RPMI8226 (cell line): ENCODE measurements around the gene TMEM250.
A peak's percentile ranks its signal among the peaks of the same experiment; 100 is the strongest.
"Not testable (repeated sequence)": the region's sequence is repeated elsewhere in the genome, so short reads cannot be mapped to it uniquely, and the experiment has no call there.

Experiments used
- DNase-seq: peaks from one replicate; pipeline ENCODE4 v3.0.0-alpha.2; 2015

The TMEM250 gene

GRCh38 chr9:136110082-136111061 is 8.3 kb downstream of the TMEM250 start:
- peak; percentile 90 for DNase-seq

- peak; percentile 99 for DNase-seq
Observed at GRCh38 chr9:136109351-136110081, 9.2 kb downstream of the TMEM250 start.

- no peak for DNase-seq
Observed at GRCh38 chr9:136108648-136109266, 9.9 kb downstream of the TMEM250 start.

DNA sequence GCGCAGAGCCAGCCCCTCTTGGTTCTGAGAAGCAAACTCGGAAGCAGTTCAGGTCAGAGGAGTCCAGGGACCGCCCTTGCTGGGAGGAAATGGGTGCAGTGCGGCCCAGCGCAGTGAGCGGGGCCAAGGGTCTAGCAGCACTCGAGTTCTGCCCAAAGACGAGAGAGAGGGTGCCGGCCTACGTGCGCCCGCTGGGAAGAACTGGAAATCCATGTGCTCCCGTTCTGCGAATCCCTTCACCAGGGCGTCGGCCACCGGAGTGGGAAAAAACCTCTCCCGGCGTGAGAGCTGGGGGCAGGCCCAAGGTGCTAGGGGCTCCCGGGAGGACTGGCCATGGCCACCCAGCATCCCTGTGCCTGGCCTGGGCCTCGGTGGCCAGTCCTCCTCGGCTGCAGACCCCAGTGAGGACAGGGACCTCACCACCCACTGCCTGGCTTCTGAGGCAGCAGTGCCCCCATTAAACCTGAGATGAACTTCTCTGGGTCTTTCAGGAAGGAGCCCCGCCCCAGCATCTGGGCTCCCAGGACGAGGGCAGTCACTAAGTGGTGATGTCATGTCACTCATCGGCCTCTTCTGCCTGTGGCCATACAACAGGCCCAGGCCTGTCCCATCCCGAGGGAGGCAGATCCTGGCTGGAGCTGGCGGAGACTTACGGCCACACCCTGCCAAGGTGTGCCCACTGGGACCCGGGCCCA is 10.6 kb downstream of the TMEM250 start:
- no peak for DNase-seq

- peak; percentile 53 for DNase-seq
Observed at GRCh38 chr9:136107155-136107952, 11.3 kb downstream of the TMEM250 start.

DNA sequence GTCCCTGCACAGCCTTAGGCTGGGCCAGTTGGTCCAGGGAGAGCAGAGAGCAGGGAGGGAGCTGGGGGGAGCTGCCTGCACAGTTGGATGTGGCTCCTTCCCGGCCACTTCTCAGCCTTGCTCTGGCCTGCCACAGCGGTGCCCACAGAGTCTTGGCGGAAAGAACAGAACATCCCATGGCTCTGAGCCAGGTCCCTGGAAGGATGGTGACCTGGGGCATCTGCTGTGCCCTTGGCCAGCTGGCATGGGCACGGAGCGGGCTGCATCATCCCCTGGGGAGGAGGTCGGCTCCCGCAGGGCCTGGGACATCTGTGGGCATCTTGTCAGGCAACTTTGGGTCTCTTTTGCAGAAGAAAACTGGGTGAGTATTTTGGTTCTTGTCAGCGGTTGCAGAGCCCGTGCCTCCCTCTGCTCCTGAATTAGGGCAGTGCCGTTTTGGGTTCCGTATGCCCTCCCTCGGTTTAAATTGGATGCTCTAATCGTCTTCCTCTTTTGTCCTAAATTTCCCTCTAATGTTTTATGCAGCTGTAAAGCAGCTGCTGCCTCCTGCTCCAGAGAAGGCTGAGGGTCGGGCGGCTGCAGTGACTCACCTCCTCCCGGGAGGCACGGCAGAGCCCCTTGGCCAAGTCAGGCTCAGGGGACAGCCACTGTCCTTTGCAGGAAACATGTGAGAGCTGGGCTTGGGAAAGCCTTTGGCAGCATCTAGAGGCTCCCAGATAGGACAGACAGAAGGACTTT is 13.1 kb downstream of the TMEM250 start:
- peak; percentile 45 for DNase-seq

DNA sequence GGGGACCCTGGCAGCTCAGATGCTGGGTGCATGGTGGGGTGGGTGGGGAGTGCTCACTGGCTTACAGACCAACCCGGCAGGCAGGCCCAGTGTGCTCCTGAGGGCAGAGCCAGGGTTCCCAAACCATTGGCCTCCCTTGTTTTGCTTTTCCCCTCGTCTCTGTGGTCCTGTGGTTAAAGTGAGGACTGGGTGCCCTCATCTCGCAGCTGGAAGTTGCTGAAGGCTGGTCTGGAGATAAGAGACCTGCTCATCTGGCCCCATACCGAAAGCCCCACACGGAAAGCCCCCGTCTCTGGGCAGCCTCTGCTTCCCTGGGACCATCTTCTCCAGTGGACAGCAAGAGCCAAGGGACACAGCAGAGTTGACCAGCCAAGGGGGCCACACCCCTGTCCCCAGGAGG is 13.8 kb downstream of the TMEM250 start:
- no peak for DNase-seq

DNA sequence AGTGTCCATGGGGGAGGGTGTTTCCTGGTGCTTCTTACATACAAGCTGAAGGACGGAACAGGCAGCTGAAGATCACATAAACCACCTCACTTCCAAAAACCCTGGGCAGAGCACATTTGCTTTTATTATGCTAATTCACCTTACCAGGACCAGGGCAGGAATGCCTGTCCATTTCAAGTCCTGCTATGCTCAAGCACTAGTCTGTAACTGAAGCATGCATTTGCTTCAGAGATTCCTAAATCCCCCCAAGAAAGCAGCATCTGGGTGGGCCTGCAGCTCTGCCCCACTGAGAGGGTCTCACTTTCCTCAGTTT is 14.2 kb downstream of the TMEM250 start:
- no peak for DNase-seq

- DNase-seq, result peak; percentile 96
Observed at GRCh38 chr9:136103651-136104487, 14.8 kb downstream of the TMEM250 start.

DNA sequence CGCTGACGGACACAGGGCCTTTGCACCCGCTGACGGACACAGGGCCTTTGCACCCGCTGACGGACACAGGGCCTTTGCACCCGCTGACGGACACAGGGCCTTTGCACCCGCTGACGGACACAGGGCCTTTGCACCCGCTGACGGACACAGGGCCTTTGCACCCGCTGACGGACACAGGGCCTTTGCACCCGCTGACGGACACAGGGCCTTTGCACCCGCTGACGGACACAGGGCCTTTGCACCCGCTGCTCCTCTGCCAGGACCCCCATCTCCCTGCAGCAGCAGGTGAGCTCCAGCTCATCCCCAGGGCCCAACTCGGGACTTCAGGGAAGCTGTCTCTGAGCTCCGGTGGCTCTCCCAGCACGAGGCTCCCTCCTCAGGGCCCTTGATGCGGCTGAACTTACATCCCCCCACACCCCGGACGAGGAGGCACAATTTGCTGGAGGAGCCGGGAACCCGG is 17.0 kb downstream of the TMEM250 start:
- DNase-seq, result not testable (repeated sequence)

DNA sequence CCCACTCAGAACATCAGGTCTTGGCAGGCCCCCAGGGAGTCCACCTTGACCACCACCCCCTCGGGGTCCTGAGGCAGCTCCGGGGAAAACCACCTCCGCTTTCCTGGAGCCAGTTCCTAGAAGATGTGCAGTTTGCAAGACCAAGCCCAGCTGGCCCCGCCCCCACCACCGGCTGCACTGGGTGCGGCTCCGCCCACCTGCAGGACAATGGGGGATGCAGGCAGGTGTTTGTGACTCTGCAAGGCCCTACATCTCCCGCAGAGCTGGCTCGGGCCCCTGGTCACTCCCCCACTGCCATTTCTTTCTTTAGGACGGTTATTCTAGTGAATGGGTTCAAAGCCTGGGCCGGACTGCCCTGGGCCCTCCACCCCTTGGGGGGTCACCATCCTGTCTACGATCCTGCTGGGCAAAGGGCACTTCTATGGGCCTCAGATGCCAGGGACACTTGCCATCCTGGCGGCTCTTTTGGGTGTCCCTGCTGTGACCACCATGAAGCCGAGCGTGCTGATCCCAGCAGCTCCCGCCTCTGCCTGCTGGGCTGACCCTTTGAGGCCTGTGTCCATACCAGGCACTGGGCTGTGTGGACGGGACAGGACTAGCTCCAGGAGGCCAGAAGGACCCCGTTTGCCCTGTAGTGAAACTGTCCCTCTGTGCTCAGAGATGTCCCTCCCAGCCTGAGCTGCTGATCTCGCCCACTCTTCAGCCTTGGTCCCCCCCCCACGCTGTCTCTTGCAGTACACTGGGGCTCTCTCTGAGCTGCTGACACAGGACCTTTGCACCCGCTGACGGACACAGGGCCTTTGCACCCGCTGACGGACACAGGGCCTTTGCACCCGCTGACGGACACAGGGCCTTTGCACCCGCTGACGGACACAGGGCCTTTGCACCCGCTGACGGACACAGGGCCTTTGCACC is 17.7 kb downstream of the TMEM250 start:
- peak; percentile 83 for DNase-seq

GRCh38 chr9:136099542-136099941 is 19.1 kb downstream of the TMEM250 start:
- no peak for DNase-seq

GRCh38 chr9:136098844-136099243 is 19.8 kb downstream of the TMEM250 start:
- no peak for DNase-seq

GRCh38 chr9:136098210-136098609 is 20.5 kb downstream of the TMEM250 start:
- DNase-seq, result no peak

- no peak for DNase-seq
Observed at GRCh38 chr9:136096505-136097001, 22.1 kb downstream of the TMEM250 start.

DNA sequence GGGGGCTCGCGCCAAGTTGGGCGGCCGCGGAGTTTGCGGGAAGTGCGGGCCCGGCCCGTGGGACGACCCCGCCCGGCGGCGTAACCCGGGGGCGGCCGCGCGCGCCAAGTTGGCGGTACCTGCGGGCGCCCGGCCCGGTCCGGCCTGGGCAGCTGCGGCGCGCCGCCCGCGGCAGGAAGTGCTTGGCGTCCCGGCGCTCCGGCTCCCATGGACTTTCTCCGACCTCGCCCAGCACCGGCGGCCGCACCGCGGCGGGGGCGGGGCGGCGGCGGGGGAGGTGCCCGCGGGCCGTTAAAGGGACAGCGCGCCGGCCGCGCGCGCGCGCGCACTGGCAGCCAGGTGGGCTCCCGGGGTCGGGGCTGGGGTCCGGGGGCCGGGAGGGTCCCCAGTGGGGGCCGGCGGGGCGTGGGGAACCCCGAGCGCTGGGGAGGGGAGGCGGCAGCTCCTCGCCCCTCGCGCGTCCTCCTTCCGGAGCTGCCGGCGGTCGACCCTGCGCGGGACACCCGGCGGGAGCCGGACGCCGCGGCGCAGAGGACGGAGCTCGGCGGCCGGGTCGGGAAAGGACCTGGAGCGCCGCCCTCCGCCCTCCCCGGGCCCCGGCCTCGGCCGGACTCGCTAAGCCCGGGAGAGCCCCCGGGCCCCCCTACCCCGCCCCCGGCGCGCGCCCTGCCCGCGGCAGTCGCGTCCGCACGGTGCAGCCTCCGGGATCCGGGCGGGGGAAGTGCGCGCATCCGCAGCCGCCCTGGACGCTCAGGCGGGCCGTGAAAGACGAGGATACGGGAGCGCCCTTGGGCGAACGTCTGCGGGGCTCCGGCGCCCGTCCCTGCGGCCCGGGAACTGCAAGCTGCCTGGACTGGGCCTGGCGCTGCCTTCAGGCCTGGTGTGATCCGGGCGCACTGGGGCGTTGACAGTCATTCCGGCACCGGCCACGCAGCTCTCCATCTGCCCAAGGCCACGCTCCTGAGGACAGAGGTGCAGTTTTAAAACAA is 23.3 kb downstream of the TMEM250 start, which contains the start of gene NACC2:
Gene NACC2 (minus strand): TSS at position 220 of the 989 bp plus-strand sequence. CDS start 44,768 bp downstream, outside the sequence.
- peak; percentile 85 for DNase-seq
